GM18499 (cell line): ENCODE data around the gene AURKB.
A peak's percentile ranks its signal among the peaks of the same experiment; 100 is the strongest.

Experiments used
- ATAC-seq: cut with Tn5 transposase; IDR thresholded peaks from one replicate; pipeline ENCODE4 v1.9.1; 2021; ENCODE audit warnings: moderate number of reproducible peaks; ENCODE audit not compliant: insufficient read depth, unreplicated experiment

The AURKB gene

GRCh38 chr17:8162997-8163977, 47.1 kb downstream of the AURKB start:
- ATAC-seq: no peak

- ATAC-seq: no peak
These were observed 48.0 kb downstream of the AURKB start, which contains the start of gene VAMP2 for GRCh38 chr17:8162233-8162996. Gene VAMP2, minus strand, starts transcription at chr17:8162948. Its CDS starts 69 bp downstream, at chr17:8162879.

GRCh38 chr17:8161289-8162232, 48.8 kb downstream of the AURKB start:
- no peak for ATAC-seq

GRCh38 chr17:8160741-8161221, 49.6 kb downstream of the AURKB start:
- no peak for ATAC-seq

- no peak for ATAC-seq
These were observed 50.2 kb downstream of the AURKB start for GRCh38 chr17:8160224-8160577.

- ATAC-seq: no peak
These were observed 50.7 kb downstream of the AURKB start for GRCh38 chr17:8159459-8160223.

GRCh38 chr17:8159032-8159400, 51.4 kb downstream of the AURKB start:
- no peak for ATAC-seq

GRCh38 chr17:8158267-8159031, 51.9 kb downstream of the AURKB start:
- no peak for ATAC-seq

GRCh38 chr17:8156246-8156992, 54.0 kb downstream of the AURKB start:
- peak; percentile 65 for ATAC-seq

GRCh38 chr17:8155996-8156245, 54.5 kb downstream of the AURKB start:
- ATAC-seq: no peak

GRCh38 chr17:8155231-8155995, 55.0 kb downstream of the AURKB start:
- ATAC-seq: no peak
